ENCODE measurements around the gene PRKAG1.
"Not testable (repeated sequence)": the region's sequence is repeated elsewhere in the genome, so short reads cannot be mapped to it uniquely, and the experiment has no call there.

Gene PRKAG1

GRCh38 chr12:49018261-49019119 lies at the start of gene PRKAG1:
PRKAG1 (minus strand) TSS chr12:49018776; CDS start chr12:49018740, 36 bp downstream.
- TF ChIP-seq, protein P1, sequence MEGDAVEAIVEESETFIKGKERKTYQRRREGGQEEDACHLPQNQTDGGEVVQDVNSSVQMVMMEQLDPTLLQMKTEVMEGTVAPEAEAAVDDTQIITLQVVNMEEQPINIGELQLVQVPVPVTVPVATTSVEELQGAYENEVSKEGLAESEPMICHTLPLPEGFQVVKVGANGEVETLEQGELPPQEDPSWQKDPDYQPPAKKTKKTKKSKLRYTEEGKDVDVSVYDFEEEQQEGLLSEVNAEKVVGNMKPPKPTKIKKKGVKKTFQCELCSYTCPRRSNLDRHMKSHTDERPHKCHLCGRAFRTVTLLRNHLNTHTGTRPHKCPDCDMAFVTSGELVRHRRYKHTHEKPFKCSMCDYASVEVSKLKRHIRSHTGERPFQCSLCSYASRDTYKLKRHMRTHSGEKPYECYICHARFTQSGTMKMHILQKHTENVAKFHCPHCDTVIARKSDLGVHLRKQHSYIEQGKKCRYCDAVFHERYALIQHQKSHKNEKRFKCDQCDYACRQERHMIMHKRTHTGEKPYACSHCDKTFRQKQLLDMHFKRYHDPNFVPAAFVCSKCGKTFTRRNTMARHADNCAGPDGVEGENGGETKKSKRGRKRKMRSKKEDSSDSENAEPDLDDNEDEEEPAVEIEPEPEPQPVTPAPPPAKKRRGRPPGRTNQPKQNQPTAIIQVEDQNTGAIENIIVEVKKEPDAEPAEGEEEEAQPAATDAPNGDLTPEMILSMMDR (IDR thresholded peaks at IDR 0.05; ENCODE audit: borderline replicate concordance, insufficient read depth, low read depth, low read length): peak; percentile 60
- peak within 1 kb of the TSS; percentile 75 for H3K4me3 ChIP-seq (ENCODE audit: low read depth, low read length)

DNA sequence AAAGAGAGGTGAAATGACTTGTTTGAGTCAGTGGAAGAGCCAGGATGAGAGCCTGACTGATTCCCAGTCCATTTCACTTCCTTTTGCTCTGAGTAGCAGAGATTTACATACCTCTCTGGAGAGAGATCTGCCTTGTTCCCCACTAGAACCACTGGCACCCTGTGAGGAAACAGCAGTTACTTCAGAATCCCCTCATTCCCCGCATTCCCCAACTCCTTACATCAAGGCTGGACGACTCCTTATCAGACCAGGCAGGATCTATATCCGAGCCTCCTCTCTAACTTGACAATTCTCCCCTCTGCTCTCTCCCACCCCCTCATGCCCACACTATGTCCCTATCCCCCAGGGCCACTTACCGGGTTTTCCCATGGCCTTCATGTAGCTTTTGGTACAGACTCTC lies 47.5 kb upstream of the PRKAG1 start:
- TF ChIP-seq, protein P1 (IDR thresholded peaks at IDR 0.05; ENCODE audit: borderline replicate concordance, insufficient read depth, low read depth, low read length): no peak
- H3K4me3 ChIP-seq (ENCODE audit: low read depth, low read length): no peak overlapping the region

GRCh38 chr12:49064767-49065152 lies 46.2 kb upstream of the PRKAG1 start:
- H3K4me3 ChIP-seq (ENCODE audit: low read depth, low read length): no peak overlapping the region
- TF ChIP-seq, protein P1 (IDR thresholded peaks at IDR 0.05; ENCODE audit: borderline replicate concordance, insufficient read depth, low read depth, low read length): no peak

- H3K4me3 ChIP-seq (ENCODE audit: low read depth, low read length): not testable (repeated sequence)
Observed at GRCh38 chr12:49061916-49062315, 43.3 kb upstream of the PRKAG1 start.

DNA sequence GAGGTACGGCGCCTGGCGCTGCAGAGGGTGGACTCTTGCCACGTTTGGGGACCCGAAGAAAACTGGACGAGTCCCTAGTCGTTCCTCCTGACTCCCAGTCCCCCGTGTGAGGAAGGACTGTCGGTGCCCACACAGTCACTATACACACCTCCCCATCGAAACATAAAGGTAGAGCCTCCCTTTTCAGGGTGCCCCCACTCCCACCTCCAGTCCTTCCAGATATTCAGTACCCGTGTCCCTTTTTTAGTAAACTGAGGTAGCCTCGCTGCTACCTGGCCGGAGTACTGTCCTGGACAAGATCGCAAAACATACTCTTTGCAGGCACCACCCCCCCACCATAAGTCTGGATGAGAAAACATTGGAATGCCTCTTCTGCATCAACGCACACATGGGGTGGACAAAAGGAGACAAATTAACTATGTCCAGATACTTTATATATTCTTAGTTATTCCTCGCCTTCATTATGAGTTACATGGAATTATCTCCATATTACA lies 42.6 kb upstream of the PRKAG1 start:
- TF ChIP-seq, protein P1 (IDR thresholded peaks at IDR 0.05; ENCODE audit: borderline replicate concordance, insufficient read depth, low read depth, low read length): no peak
- peak overlapping the region; percentile 80 for H3K4me3 ChIP-seq (ENCODE audit: low read depth, low read length)

DNA sequence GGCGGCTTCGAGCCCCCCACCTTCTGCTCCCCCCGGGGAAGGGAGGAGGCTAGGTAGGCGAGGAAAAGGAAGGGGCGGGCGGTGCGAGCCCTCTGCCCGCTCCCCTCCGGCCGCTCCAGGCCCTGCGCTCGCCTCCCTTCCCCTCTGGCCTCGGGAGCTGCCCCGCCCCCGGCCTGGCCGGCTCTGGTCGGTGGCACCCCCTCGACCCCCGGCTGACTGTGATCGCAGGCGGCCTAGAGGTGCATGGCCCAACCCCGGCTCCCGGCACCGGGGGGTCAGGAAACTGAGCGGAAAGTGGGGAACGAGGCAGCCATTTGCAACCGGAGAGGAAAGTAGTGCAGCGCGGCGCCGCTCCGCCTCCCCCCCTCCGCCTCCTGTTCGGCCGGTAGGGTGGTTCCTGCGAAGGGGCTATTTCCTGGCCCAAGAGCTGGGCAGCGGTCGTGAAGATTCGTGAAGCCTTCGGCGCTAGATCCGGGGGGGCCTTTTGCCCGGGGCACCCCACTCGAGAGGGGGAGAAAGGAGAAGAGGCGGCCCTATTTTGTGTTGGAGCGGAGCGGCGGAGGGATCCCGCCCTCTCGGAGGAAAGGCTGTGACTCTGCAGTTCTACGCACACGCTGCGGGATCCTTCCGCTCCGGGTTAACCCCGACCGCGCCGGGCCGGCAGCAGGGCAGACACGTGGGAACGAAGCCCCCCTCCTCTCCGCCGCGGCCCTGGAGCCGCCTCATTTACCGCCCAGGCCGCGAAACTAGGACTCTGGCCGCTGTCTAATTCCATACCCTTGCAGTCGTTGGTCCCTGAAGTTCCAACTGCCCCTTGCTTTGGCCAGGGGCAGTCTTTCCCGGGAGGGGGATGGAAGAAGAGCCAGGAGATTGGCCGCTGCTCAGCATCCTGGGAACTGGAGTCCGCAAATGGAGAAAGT lies 41.9 kb upstream of the PRKAG1 start, which contains the start of gene KMT2D:
TSS of gene KMT2D (minus strand) at position 558 of the 920 bp plus-strand sequence. CDS start 5,470 bp downstream, outside the sequence.
- TF ChIP-seq, protein P1 (IDR thresholded peaks at IDR 0.05; ENCODE audit: borderline replicate concordance, insufficient read depth, low read depth, low read length): 0 out of 2 replicates have a peak, but pooled peaks have one; percentile 20
- H3K4me3 ChIP-seq (ENCODE audit: low read depth, low read length): peak within 1 kb of the TSS; percentile 80
